Keratinocyte (primary cell): ENCODE measurements around the gene KRTAP15-1. TPM values are rescaled to one million over a fixed set of nuclear protein-coding genes. Genes with fewer than 3 reads are reported as not detected.

Source experiments
- DNase-seq: peaks from one replicate; pipeline ENCODE4 v3.0.0-alpha.2; 2011; ENCODE audit warnings: low read depth, missing footprints, low spot score
- FAIRE-seq: peaks from 2 replicates; lab custom pipeline; 2011; peaks lifted over from hg19 to GRCh38; lab: Jason Lieb, UNC
- H2AFZ ChIP-seq: 2 replicates; pipeline ENCODE4 v1.6.0; 2012; ENCODE audit warnings: low read length, control low read depth, inconsistent platforms; ENCODE audit not compliant: control insufficient read depth
- H3K27ac ChIP-seq: 2 replicates; pipeline ENCODE4 v1.5.1; 2011; ENCODE audit warnings: low read length; ENCODE audit not compliant: control insufficient read depth, insufficient read depth
- H3K27me3 ChIP-seq: 3 replicates; pipeline ENCODE4 v1.6.0; 2011; ENCODE audit warnings: low read length; ENCODE audit not compliant: control insufficient read depth, insufficient read depth; ENCODE audit errors: extremely low read depth
- H3K36me3 ChIP-seq, 2 experiments: 2 replicates in 1 of 2; 3 replicates in 1 of 2; pipeline ENCODE4 v1.5.1; 2011; ENCODE audit warnings: low read length in 2 of 2, mild to moderate bottlenecking in 1 of 2; ENCODE audit not compliant: control insufficient read depth in 2 of 2, insufficient read depth in 2 of 2; ENCODE audit errors: extremely low read depth in 1 of 2
- H3K4me1 ChIP-seq: 3 replicates; pipeline ENCODE4 v1.5.1; 2011; ENCODE audit warnings: low read length; ENCODE audit not compliant: control insufficient read depth, insufficient read depth; ENCODE audit errors: extremely low read depth
- H3K4me2 ChIP-seq: 3 replicates; pipeline ENCODE4 v1.6.0; 2011; ENCODE audit warnings: low read depth, low read length; ENCODE audit not compliant: control insufficient read depth, insufficient read depth; ENCODE audit errors: extremely low read depth
- H3K4me3 ChIP-seq, 3 experiments: fragments of 200-600 bp in 1 of 3; sonication (generic) in 1 of 3; 2 replicates in 2 of 3; 3 replicates in 1 of 3; pipeline ENCODE4 v1.5.1; 2011 to 2016; ENCODE audit warnings: low read length in 3 of 3, mild to moderate bottlenecking in 3 of 3, control low read depth in 2 of 3, inconsistent platforms in 1 of 3, low read depth in 1 of 3, mixed read lengths in 1 of 3, mixed run types in 1 of 3, moderate library complexity in 1 of 3; ENCODE audit not compliant: control insufficient read depth in 2 of 3, insufficient read depth in 2 of 3; ENCODE audit errors: extremely low read depth in 1 of 3
- H3K79me2 ChIP-seq: 2 replicates; pipeline ENCODE4 v1.6.0; 2012; ENCODE audit warnings: low read length; ENCODE audit not compliant: control insufficient read depth, insufficient read depth
- H3K9ac ChIP-seq: 3 replicates; pipeline ENCODE4 v1.6.0; 2011; ENCODE audit warnings: low read length; ENCODE audit not compliant: control insufficient read depth, insufficient read depth; ENCODE audit errors: extremely low read depth
- H3K9me1 ChIP-seq: 3 replicates; pipeline ENCODE4 v1.6.0; 2011; ENCODE audit warnings: low read length; ENCODE audit not compliant: control insufficient read depth, insufficient read depth; ENCODE audit errors: extremely low read depth
- H3K9me3 ChIP-seq: 2 replicates; pipeline ENCODE4 v1.5.1; 2012; ENCODE audit warnings: low read depth, low read length; ENCODE audit not compliant: control insufficient read depth
- H4K20me1 ChIP-seq: 3 replicates; pipeline ENCODE4 v1.6.0; 2011; ENCODE audit warnings: low read length; ENCODE audit not compliant: control insufficient read depth, insufficient read depth; ENCODE audit errors: extremely low read depth
- CTCF ChIP-seq, 3 experiments: IDR thresholded peaks in 1 of 3; conservative IDR thresholded peaks in 1 of 3; optimal IDR thresholded peaks in 1 of 3; 2 replicates in 2 of 3; 3 replicates in 1 of 3; pipeline versions ENCODE3 to v1.5.1; 2011; ENCODE audit warnings: low read length in 3 of 3, mild to moderate bottlenecking in 3 of 3, moderate library complexity in 2 of 3, control low read depth in 1 of 3, inconsistent platforms in 1 of 3; ENCODE audit not compliant: insufficient read depth in 2 of 3; ENCODE audit errors: extremely low read depth in 1 of 3
- EZH2 ChIP-seq: IDR thresholded peaks from one replicate; pipeline ENCODE4 v1.6.1; 2012; ENCODE audit warnings: inconsistent platforms, mild to moderate bottlenecking, low read length, moderate library complexity
- dilution Hi-C: fragments of 300-500 bp; cut with MboI; formaldehyde crosslinking; loops from one replicate; pipeline ENCODE4 v1.7.0; 2020; ENCODE audit warnings: low sequenced_read_pairs; ENCODE audit not compliant: extremely low pct_ligation_motif_present
- polyA plus RNA-seq, 5 experiments: library from polyadenylated mRNA; depleted of rRNA in 3 of 5; stranded (reverse) in 3 of 5; stranded (forward) in 1 of 5; unstranded in 1 of 5; fragments of >200 nt; gene quantifications; 1 replicate in 1 of 5; 2 replicates in 3 of 5; 3 replicates in 1 of 5; pipeline versions ENCODE4 v1.2.1 to v1.2.3, GENCODE V29; 2011 to 2012; ENCODE audit warnings: missing spikeins in 2 of 5, low read depth in 1 of 5, low replicate concordance in 1 of 5

The KRTAP15-1 gene
- polyA plus RNA-seq, 1 donor (not counting 4 experiments of a cell fraction or from before 2014, with no cell fraction given), result not detected

GRCh38 chr21:30415993-30416392 is 24.1 kb upstream of the KRTAP15-1 start:
- TF ChIP-seq CTCF (optimal IDR thresholded peaks at IDR 0.05 in 1 of 3, IDR thresholded peaks at IDR 0.05 in 1 of 3, conservative IDR thresholded peaks at IDR 0.05 in 1 of 3; ENCODE audit: extremely low read depth in 1 of 3, insufficient read depth in 2 of 3, low read length in 3 of 3) (no peak), EZH2 (no peak)
- DNase-seq, result no peak
- H3K27ac ChIP-seq, result no peak overlapping the region
- no peak for FAIRE-seq
- no peaks in the 10 kb centered on the region for H3K9me3 ChIP-seq
- H3K4me2 ChIP-seq, result no peak overlapping the region
- no peaks in the 10 kb centered on the region for H3K79me2 ChIP-seq
- no peaks in the 10 kb centered on the region for H3K9me1 ChIP-seq
- no peaks in the 10 kb centered on the region for H3K27me3 ChIP-seq
- no peak overlapping the region for H3K9ac ChIP-seq
- H3K4me1 ChIP-seq, result no peaks in the 10 kb centered on the region
- no peak overlapping the region for H3K4me3 ChIP-seq
- H3K36me3 ChIP-seq, result no peaks in the 10 kb centered on the region
- dilution Hi-C loops, result no loop called here
- no peak overlapping the region for H2AFZ ChIP-seq
- no peaks in the 10 kb centered on the region for H4K20me1 ChIP-seq

- Histone ChIP-seq H3K36me3 (no peaks in the 10 kb centered on the region), H3K4me2 (no peak within 1 kb of the TSS), H3K9ac (no peak within 1 kb of the TSS), H3K9me1 (no peaks in the 10 kb centered on the region), H3K27ac (no peak within 1 kb of the TSS), H2AFZ (no peak within 1 kb of the TSS), H3K4me3 (no peak within 1 kb of the TSS), H3K4me1 (no peaks in the 10 kb centered on the region), H3K27me3 (no peaks in the 10 kb centered on the region), H3K79me2 (no peaks in the 10 kb centered on the region), H3K9me3 (no peaks in the 10 kb centered on the region), H4K20me1 (no peaks in the 10 kb centered on the region)
- TF ChIP-seq CTCF (optimal IDR thresholded peaks at IDR 0.05 in 1 of 3, IDR thresholded peaks at IDR 0.05 in 1 of 3, conservative IDR thresholded peaks at IDR 0.05 in 1 of 3; ENCODE audit: extremely low read depth in 1 of 3, insufficient read depth in 2 of 3, low read length in 3 of 3) (no peak), EZH2 (no peak)
- dilution Hi-C loops, result no loop called here
- DNase-seq (no peak), FAIRE-seq (no peak)
Measured at GRCh38 chr21:30425826-30426225, 14.2 kb upstream of the KRTAP15-1 start, which contains the start of gene KRTAP13-3. Gene KRTAP13-3 (minus strand): TSS chr21:30425926. CDS start chr21:30425912, 14 bp downstream.
